Adrenal gland (tissue), 12 donors: Measurements from ENCODE around the gene S100P. TPM values are rescaled to one million over a fixed set of nuclear protein-coding genes. Genes with fewer than 3 reads are reported as not detected.
A peak's percentile ranks its signal among the peaks of the same experiment; 100 is the strongest.

Experiments
- DNase-seq, 7 donors: peaks; one replicate each; pipeline ENCODE4 v3.0.0-alpha.2; 2019 to 2020
- H3K27ac ChIP-seq, 5 donors: fragments of 200-600 bp; sonication (generic) in 4 of 5; 1 replicate in 3 of 5; 2 replicates in 2 of 5; pipeline versions ENCODE4 v1.5.1 to v1.8.0; 2016 to 2020; ENCODE audit warnings: mild to moderate bottlenecking in 1 of 5
- H3K27me3 ChIP-seq: fragments of 200-600 bp; 2 replicates; pipeline ENCODE4 v1.8.0; 2021
- H3K36me3 ChIP-seq, 2 donors: fragments of 200-600 bp; replicated peaks in 1 of 2; 1 replicate in 1 of 2; 2 replicates in 1 of 2; pipeline versions ENCODE4 v1.5.1 to v1.8.0; 2018 to 2022
- H3K4me1 ChIP-seq, 2 donors: fragments of 200-600 bp; replicated peaks in 1 of 2; 1 replicate in 1 of 2; 2 replicates in 1 of 2; pipeline versions ENCODE4 v1.5.1 to v1.8.0; 2018 to 2021
- H3K4me3 ChIP-seq, 4 donors: fragments of 200-600 bp; sonication (generic) in 3 of 4; one replicate each; pipeline ENCODE4 v1.5.1; 2016 to 2018
- H3K9me3 ChIP-seq, 3 donors: fragments of 200-600 bp; sonication (generic) in 1 of 3; replicated peaks in 1 of 3; 1 replicate in 2 of 3; 2 replicates in 1 of 3; pipeline versions ENCODE4 v1.5.1 to v1.8.0; 2016 to 2021
- CTCF ChIP-seq, 6 experiments: fragments of 450-650 bp in 4 of 6; fragments of 200-600 bp in 2 of 6; sonication (generic) in 1 of 6; IDR thresholded peaks; 1 replicate in 5 of 6; 2 replicates in 1 of 6; pipeline versions ENCODE4 v1.5.1 to v1.8.0; 2016 to 2021; ENCODE audit warnings: antibody characterized with exemption in 6 of 6, mild to moderate bottlenecking in 2 of 6, moderate library complexity in 1 of 6
- POLR2A ChIP-seq, 2 donors: fragments of 450-650 bp; IDR thresholded peaks; one replicate each; pipeline ENCODE4 v1.6.1; 2017; ENCODE audit warnings: antibody characterized with exemption in 2 of 2, mild to moderate bottlenecking in 2 of 2, moderate library complexity in 1 of 2
- WGBS, 4 donors: extraction: QIAGEN DNeasy Blood & Tissue Kit in 2 of 4; methylation state at CpG; one replicate each; pipeline versions ENCODE4 v1.1.5 to v1.1.7; 2013 to 2017; 5-methylcytosine and 5-hydroxymethylcytosine counted together
- intact Hi-C, 2 donors: fragments of 100-400 bp; cut with DNase I; formaldehyde crosslinking; loops; one replicate each; pipeline versions ENCODE4 v1.14.1 to v1.15.0; 2022 to 2023
- polyA plus RNA-seq, 3 donors: library from polyadenylated mRNA; stranded (reverse); fragments of 200-250 nt in 2 of 3; fragments of 350-450 nt in 1 of 3; fragmentation: Illumina TruSeq in 1 of 3; extraction: RNeasy Lipid Tissue Mini Kit (QIAGEN cat#74804) in 1 of 3; gene quantifications; one replicate each; pipeline ENCODE4 v1.2.3, GENCODE V29; 2013 to 2014
- total RNA-seq, 9 donors: library from RNA; depleted of rRNA in 4 of 9; stranded (reverse); fragments of >200 nt in 4 of 9; fragments of 120-200 nt in 1 of 9; fragmentation: NEBNext Ultra II Directional in 1 of 9; extraction: Animal tissue kit (Norgen Biotek cat#: 25700) in 1 of 9; gene quantifications; one replicate each; pipeline versions ENCODE4 v1.1.0 to v1.2.4, GENCODE V29; 2013 to 2023
- donor health status: healthy with polysubstance abuse.
- donor health status: Bipolar disorder and iron deficiency.
- donor health status: DM: yes; HTN: yes; CAD: no.
- donor health status: DM: no; HTN: no; CAD: no.
- donor health status: DM: no; HTN: no; CAD: no.
- donor health status: DM: yes; HTN: yes; CAD: no.

The S100P gene
- total and polyA plus RNA-seq, 12 donors: 0.42 to 1.9 (median 0.84) TPM; not detected in 5

- H3K4me1 ChIP-seq: peaks cover 9 to 10% of the 10 kb centered on the region in 2 donors
- no peak overlapping the region for H3K4me3 ChIP-seq
- H3K36me3 ChIP-seq: no peaks in the 10 kb centered on the region
- intact Hi-C loops: no loop called here
- TF ChIP-seq CTCF (IDR thresholded peaks at IDR 0.05) (no peak), POLR2A (IDR thresholded peaks at IDR 0.05) (no peak)
- H3K27me3 ChIP-seq: no peaks in the 10 kb centered on the region
- WGBS, 4 donors: 91 to 99% (median 94%) methylated on average over 8 of the region's 8 CpGs
- H3K9me3 ChIP-seq: no peaks in the 10 kb centered on the region
- peak in 1 of 7 donors; percentile 41 for DNase-seq
- no peak overlapping the region for H3K27ac ChIP-seq
Observed at GRCh38 chr4:6731318-6731675, 37.6 kb downstream of the S100P start.

GRCh38 chr4:6731780-6732179, 38.1 kb downstream of the S100P start:
- WGBS, 4 donors: 88 to 98% (median 95%) methylated on average over 6 of the region's 6 CpGs
- H3K4me1 ChIP-seq: peaks cover 9 to 10% of the 10 kb centered on the region in 2 donors
- intact Hi-C loops: no loop called here

GRCh38 chr4:6732441-6733357, 39.0 kb downstream of the S100P start:
- Histone ChIP-seq H3K27me3 (no peaks in the 10 kb centered on the region), H3K36me3 (no peaks in the 10 kb centered on the region), H3K27ac (peak overlapping the region in 3 of 5 donors; percentile 57 to 75 (median 67)), H3K9me3 (no peaks in the 10 kb centered on the region), H3K4me3 (no peak overlapping the region), H3K4me1 (peaks cover 9 to 10% of the 10 kb centered on the region in 2 donors)
- intact Hi-C loops: no loop called here
- DNase-seq: peak; percentile 78 to 94 (median 89)
- 55 to 75% (median 58%) methylated on average over 9 to 21 of the region's 21 CpGs for WGBS, 4 donors
- TF ChIP-seq POLR2A (IDR thresholded peaks at IDR 0.05) (peak in 1 of 2 donors; percentile 72), CTCF (IDR thresholded peaks at IDR 0.05) (no peak)

More at GRCh38 chr4:6731780-6732179, 38.1 kb downstream of the S100P start:
- Histone ChIP-seq H3K9me3 (no peaks in the 10 kb centered on the region), H3K36me3 (no peaks in the 10 kb centered on the region), H3K27ac (no peak overlapping the region), H3K27me3 (no peaks in the 10 kb centered on the region), H3K4me3 (no peak overlapping the region)
- DNase-seq: no peak
- TF ChIP-seq CTCF (IDR thresholded peaks at IDR 0.05): no peak

- Histone ChIP-seq H3K4me1 (peaks cover 9 to 10% of the 10 kb centered on the region in 2 donors), H3K4me3 (no peak overlapping the region), H3K36me3 (no peaks in the 10 kb centered on the region), H3K27ac (peak overlapping the region in 1 of 5 donors; percentile 75), H3K9me3 (no peaks in the 10 kb centered on the region), H3K27me3 (no peaks in the 10 kb centered on the region)
- intact Hi-C loops: no loop called here
- 92 to 94% (median 93%) methylated on average over 17 to 27 of the region's 27 CpGs for WGBS, 4 donors
- TF ChIP-seq POLR2A (IDR thresholded peaks at IDR 0.05) (no peak), CTCF (IDR thresholded peaks at IDR 0.05) (no peak)
- DNase-seq: peak in 1 of 7 donors; percentile 41
Observed at GRCh38 chr4:6733358-6734164, 39.9 kb downstream of the S100P start.
